IPS-15b (cell line): ENCODE data around the gene CISH.

Experiments used
- H3K27me3 ChIP-seq: one replicate; pipeline ENCODE4 v1.6.1; 2013; ENCODE audit warnings: low read length; ENCODE audit not compliant: control insufficient read depth, insufficient read depth
- H3K36me3 ChIP-seq: one replicate; pipeline ENCODE4 v1.6.1; 2013; ENCODE audit warnings: low read length; ENCODE audit not compliant: control insufficient read depth, insufficient read depth
- H3K4me1 ChIP-seq: one replicate; pipeline ENCODE4 v1.6.1; 2013; ENCODE audit warnings: mild to moderate bottlenecking, low read length; ENCODE audit not compliant: control insufficient read depth, insufficient read depth
- H3K4me3 ChIP-seq: one replicate; pipeline ENCODE4 v1.5.1; 2013; ENCODE audit warnings: low read depth, low read length
- H3K9ac ChIP-seq: one replicate; pipeline ENCODE4 v1.6.1; 2013; ENCODE audit warnings: low read depth, mild to moderate bottlenecking, low read length
- H3K9me3 ChIP-seq: one replicate; pipeline ENCODE4 v1.6.1; 2013; ENCODE audit warnings: mild to moderate bottlenecking, low read length; ENCODE audit not compliant: control insufficient read depth, insufficient read depth

CISH gene

DNA sequence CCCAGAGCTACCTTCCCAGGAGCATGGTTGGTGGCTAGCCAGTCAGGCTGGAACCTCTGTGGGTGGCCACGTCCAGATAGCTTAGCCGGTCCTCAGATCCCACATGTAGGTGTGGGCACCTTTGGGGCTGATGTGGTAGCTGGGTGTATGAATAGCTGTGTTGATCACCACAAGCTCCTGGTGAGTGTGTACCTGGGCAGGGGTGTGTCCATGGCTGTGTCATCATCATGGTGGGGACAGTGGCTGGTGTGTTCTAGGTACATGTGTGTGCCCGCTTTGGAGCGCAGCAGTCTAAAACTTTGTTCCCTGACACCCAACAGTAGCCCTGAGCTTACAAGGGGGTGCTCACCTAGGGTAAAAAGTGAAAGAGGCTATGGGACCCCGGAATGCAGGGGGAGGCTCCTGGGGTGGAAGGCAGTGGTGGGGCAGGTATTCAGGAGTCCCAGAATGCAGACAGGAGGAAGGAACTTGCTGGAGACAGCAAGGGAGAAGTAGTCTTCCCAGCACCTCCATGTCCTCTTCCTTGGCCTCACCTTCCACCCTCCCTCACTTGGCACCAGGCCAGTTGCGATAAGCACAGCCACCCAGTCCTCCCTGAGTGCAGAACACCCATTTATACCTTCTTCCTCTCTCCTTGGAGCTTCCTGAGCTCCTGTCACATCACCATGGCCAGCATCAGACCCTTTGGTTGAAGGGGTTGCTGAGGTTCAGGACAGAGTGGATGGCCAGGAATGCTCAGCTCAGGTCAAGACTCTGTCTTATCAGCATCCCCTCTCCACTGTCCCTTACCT lies 1.2 kb downstream of the CISH start:
- peak overlapping the region; percentile 59 for H3K4me3 ChIP-seq
- peaks cover 50% of the 10 kb centered on the region for H3K27me3 ChIP-seq
- no peak overlapping the region for H3K9ac ChIP-seq
- no peaks in the 10 kb centered on the region for H3K36me3 ChIP-seq
- no peaks in the 10 kb centered on the region for H3K9me3 ChIP-seq
- H3K4me1 ChIP-seq = peaks cover 3% of the 10 kb centered on the region

DNA sequence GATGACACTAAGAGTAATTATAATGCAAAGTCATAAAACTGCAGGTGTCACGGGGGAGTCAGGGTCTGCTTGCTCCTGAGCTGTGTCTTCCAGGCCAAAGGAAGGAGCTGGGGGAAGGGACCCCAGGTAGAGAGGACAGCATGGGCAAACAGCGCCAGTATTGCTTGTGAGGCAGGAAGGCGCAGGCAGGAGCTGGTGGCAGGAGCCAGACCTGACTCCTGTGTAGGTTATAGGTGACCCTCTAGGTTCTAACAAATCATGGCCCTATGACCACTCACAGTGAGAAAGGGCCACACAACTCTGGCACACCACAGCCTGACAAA lies 1.9 kb downstream of the CISH start:
- H3K4me1 ChIP-seq = peaks cover 3% of the 10 kb centered on the region
- no peak overlapping the region for H3K4me3 ChIP-seq
- H3K27me3 ChIP-seq = peaks cover 45% of the 10 kb centered on the region
- no peaks in the 10 kb centered on the region for H3K9me3 ChIP-seq
- no peak overlapping the region for H3K9ac ChIP-seq
- no peaks in the 10 kb centered on the region for H3K36me3 ChIP-seq

DNA sequence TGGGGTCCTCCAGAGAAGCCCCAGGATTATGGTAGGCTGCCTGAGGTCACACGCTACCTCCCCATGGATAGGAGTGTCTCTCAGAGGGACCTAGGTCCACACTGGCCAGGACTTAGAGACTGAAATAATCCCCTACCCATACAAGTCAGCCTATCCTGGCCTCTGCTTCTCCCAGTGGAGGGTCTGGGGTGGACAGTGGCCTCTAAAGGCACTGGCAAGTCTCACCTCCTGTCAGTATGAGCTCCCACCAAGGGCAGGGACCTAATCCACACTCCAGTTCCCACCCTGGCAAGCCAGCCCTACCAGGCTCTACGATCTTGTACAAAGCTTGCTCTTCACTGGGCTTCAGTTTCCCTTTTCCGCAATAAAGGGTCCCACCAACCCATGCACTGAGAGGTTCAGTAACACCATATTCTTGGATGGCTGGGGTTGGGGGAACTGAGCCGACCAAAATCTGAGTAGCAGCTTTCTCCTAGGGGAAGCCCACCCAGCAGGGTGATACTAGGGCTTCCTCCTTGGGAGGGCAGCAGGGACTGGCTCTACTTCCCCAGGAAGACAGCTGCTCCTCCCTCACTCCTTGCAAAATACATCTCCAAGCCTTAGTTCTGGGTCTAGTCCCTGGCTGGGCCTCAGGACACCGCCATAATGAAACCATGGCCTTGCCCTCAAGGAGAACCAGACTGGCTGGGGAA lies 2.4 kb downstream of the CISH start:
- Histone ChIP-seq H3K36me3 (no peaks in the 10 kb centered on the region), H3K9me3 (no peaks in the 10 kb centered on the region), H3K4me1 (peaks cover 3% of the 10 kb centered on the region), H3K4me3 (no peak overlapping the region), H3K9ac (no peak overlapping the region), H3K27me3 (peaks cover 42% of the 10 kb centered on the region)

DNA sequence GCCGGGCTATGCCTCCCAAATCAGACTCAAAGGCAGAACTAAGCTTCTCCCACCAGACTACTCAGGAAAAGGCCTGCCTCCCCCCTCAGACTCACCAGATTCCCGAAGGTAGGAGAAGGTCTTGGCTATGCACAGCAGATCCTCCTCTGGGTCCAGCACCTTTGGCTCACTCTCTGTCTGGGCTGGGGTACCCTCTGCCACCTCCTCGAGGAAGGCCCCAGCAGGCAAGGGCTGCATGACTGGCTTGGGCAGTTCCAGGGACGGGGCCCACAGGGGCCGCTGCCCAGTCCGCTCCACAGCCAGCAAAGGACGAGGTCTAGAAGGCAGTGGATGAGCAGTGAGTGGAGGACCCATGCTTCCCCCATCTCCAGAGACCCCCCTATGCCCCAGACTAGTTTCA lies 3.3 kb downstream of the CISH start:
- Histone ChIP-seq H3K4me3 (no peak overlapping the region), H3K9ac (no peak overlapping the region), H3K9me3 (no peaks in the 10 kb centered on the region), H3K27me3 (peaks cover 35% of the 10 kb centered on the region), H3K4me1 (peaks cover 3% of the 10 kb centered on the region), H3K36me3 (no peaks in the 10 kb centered on the region)

DNA sequence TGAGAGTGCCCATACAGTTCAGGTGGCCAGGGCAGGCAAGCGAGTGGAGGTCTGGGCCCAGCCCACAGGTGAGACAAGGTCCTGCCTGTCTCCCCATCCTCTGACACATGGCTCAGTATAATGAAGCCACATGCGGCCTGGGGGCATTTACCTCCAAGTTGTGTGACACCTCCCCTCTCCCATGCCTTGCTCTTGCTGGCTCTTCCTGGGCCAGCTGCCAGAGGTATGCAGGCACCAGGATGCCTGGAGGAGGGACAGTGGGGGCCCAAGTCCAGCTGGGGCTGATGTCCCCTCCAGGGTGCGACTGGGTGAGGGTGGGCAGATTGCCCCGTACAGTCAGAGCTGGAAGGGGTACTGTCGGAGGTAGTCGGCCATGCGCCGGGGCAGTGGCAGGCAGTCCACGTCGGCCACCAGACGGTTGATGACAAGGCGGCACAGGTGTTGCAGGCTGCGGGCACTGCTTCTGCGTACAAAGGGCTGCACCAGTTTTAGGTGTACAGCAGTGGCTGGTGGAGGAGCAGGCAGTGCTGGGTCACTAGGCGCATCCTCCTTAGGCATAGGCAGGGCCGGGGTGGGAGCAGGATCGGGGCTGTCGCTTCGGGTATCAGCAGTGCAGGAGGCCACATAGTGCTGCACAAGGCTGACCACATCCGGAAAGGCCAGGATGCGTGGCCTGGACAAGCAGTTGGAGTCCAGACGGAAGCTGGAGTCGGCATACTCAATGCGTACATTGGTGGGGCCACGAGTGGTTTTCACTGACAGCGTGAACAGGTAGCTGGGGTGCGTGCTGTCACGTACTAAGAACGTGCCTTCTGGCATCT lies 4.1 kb downstream of the CISH start:
- peaks cover 27% of the 10 kb centered on the region for H3K27me3 ChIP-seq
- no peak overlapping the region for H3K9ac ChIP-seq
- peaks cover 3% of the 10 kb centered on the region for H3K4me1 ChIP-seq
- no peaks in the 10 kb centered on the region for H3K36me3 ChIP-seq
- H3K9me3 ChIP-seq = no peaks in the 10 kb centered on the region
- no peak overlapping the region for H3K4me3 ChIP-seq

DNA sequence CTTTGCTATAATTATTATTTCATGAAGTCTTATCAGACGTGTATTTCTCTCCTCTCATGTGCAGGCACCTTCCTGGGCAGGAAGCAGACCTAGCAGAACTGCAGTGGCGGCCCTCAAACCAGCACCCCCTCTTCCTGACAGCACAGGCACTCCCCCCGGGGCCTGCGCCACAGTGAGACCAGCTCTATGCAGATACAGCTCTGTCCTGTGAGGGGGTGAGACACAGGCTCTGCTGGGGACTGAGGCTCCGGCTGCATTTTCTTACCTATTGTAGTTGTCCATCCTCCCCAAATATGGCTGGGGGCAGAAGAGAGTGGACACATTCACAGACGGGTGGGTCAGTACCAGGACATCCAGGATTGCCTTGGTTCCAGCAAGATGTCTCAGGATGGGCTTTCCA lies 5.0 kb downstream of the CISH start:
- Histone ChIP-seq H3K27me3 (peaks cover 23% of the 10 kb centered on the region), H3K9ac (no peak overlapping the region), H3K4me1 (peaks cover 3% of the 10 kb centered on the region), H3K4me3 (no peak overlapping the region), H3K9me3 (no peaks in the 10 kb centered on the region), H3K36me3 (no peaks in the 10 kb centered on the region)

DNA sequence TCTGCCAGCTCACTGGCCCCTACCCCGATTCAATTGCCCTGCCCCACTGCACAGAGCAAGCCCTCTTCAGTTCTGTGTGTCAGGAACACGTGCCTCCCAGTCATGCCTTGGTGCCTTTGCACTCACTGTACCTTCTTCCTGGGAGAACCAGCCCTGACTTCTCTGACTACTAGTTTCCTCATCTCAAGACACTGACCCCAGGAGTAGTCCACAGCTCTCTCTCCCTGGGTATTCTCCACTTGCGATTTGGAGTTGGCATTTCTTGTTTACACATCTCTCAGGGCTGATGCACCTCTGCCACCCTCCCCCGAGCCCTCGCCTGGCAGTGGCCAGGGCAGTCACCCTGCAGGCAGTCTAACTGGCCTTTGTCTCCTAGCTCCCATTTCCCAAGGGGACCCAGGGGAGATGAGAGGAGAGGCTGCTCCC lies 5.7 kb downstream of the CISH start:
- no peak overlapping the region for H3K9ac ChIP-seq
- no peaks in the 10 kb centered on the region for H3K9me3 ChIP-seq
- peaks cover 19% of the 10 kb centered on the region for H3K27me3 ChIP-seq
- H3K4me1 ChIP-seq = peaks cover 2% of the 10 kb centered on the region
- no peaks in the 10 kb centered on the region for H3K36me3 ChIP-seq
- no peak overlapping the region for H3K4me3 ChIP-seq

DNA sequence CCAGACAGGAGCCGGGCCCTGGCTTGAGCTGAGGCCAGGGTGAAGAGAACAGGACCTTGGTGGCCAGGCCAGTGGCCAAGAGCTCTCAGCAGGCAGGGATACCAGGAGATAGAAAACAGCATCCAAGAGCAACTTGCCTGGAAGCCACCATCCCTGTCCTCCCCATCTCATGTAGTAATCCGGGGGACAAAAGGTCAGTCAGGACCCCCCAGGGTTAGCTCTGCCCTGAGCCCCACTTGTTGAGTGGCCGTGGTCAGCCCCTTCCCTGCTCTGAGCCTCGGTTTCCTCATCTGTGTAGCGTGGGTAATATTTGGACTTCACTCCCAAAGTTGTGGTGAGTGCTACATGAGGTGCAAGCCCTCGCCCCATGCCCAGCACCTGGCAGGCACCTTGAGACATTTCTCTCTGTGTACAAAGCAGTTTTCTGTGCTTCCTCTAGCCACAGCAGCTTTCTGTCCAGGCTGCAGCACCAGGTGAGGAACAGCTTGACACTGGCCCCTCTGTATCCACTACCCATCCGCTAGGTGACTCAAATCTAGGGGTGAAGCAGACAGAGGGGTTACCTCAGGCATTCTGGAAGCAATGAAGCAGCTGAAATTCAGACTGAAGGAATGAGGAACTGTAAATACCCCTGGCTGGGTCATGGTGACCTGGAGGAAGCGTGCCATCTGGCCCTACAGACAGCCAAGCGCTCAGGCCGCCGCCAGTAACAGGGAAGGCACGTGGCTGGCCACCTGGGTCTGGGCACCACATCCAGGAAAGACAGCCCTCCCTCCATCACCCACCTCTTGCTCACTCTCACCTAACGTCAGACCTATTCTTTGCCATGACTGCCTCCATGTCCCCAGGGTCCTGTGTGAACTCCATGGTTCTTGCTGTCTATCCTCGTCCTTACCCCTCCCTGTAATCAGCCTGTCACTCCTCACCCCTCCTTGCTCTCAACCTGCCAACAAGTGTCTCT lies 6.7 kb downstream of the CISH start:
- H3K27me3 ChIP-seq = peaks cover 9% of the 10 kb centered on the region
- H3K4me1 ChIP-seq = no peaks in the 10 kb centered on the region
- no peaks in the 10 kb centered on the region for H3K36me3 ChIP-seq
- H3K9me3 ChIP-seq = no peaks in the 10 kb centered on the region
- no peak overlapping the region for H3K9ac ChIP-seq
- no peak overlapping the region for H3K4me3 ChIP-seq

DNA sequence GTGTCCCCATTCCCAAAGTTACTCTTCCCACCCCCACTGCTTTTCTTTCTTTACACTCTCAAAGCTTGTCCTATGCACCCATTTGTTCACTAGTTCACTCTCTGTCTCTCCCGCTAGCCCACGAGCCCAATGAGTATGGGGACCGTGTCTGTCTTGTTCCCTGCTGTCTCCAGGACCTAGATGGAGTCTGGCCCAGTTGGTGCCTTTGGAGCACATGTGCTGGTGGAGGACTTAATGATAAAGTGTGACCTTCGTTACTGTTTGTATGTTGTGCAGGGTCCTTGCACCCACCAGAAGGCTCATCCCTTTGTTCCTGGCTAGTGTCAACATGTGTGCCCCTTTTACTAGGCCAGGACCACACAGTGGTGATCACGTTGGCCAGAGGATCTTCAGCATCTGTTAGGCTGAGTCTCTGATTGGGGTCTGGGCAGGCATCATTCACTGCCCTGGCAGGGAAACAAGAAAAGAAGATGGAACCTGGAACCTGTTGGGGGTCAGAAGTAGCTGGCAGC lies 7.4 kb downstream of the CISH start:
- peaks cover 2% of the 10 kb centered on the region for H3K27me3 ChIP-seq
- no peaks in the 10 kb centered on the region for H3K36me3 ChIP-seq
- no peak overlapping the region for H3K4me3 ChIP-seq
- H3K9me3 ChIP-seq = no peaks in the 10 kb centered on the region
- H3K9ac ChIP-seq = no peak overlapping the region
- H3K4me1 ChIP-seq = no peaks in the 10 kb centered on the region

DNA sequence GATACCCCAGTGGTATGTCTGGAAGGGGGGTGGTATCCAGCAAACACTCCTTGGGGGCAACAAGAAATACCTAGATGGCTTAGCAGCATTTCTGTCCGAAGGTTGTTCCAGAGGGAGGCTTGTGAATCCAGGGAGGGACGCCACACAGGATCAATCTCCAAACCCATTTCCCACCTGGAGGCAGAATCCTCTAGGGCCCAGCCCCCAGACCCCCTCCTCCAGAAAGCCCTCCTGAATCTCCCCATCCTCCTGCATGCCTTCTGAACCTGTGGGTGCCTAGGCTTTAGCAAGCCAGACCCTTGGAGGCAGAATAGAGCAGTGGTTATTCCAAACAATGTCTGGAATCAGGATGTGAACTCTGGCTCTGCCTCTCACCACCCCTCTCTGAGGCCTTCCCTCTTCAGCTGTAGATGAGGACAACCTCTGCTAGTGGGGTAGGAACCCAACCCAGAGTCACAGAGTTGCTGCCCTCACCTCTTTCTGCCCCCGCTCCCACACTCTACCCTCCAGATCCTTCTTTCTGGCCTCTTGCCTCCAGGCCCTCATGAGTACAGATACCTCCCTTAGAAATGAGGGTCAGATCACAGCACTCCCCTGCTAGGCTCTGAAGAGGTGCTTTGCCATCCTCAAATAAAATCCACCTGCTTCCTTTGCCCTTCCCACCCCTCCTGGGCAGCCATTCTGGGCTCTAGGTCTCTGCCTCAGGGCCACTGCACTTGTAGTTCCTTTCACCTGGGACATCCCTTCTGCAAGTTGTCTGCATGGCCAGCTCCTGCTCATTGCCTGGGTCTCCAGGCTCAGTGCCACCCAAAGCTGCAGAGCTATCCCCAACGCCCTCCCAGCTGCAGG lies 8.1 kb downstream of the CISH start:
- H3K4me3 ChIP-seq = no peak overlapping the region
- H3K9ac ChIP-seq = no peak overlapping the region
- H3K4me1 ChIP-seq = no peaks in the 10 kb centered on the region
- H3K36me3 ChIP-seq = no peaks in the 10 kb centered on the region
- H3K9me3 ChIP-seq = no peaks in the 10 kb centered on the region
- no peaks in the 10 kb centered on the region for H3K27me3 ChIP-seq
